ENCODE measurements around the gene ACAP1.
A peak's percentile ranks its signal among the peaks of the same experiment; 100 is the strongest.

The ACAP1 gene

GRCh38 chr17:7312432-7313087, 23.8 kb upstream of the ACAP1 start:
- no peak for DNase-seq (ENCODE audit: low spot score)

- DNase-seq (ENCODE audit: low spot score): no peak
Measured at GRCh38 chr17:7313088-7313889, 23.0 kb upstream of the ACAP1 start.

GRCh38 chr17:7313890-7314718, 22.2 kb upstream of the ACAP1 start:
- no peak for DNase-seq (ENCODE audit: low spot score)

- DNase-seq (ENCODE audit: low spot score): peak; percentile 73
Measured at GRCh38 chr17:7314719-7315569, 21.4 kb upstream of the ACAP1 start, which contains the start of gene GPS2. TSS of gene GPS2 (minus strand) at chr17:7315360. CDS start at chr17:7315052, 308 bp downstream.

GRCh38 chr17:7315570-7316235, 20.6 kb upstream of the ACAP1 start:
- no peak for DNase-seq (ENCODE audit: low spot score)

GRCh38 chr17:7317161-7317803, 19.0 kb upstream of the ACAP1 start:
- DNase-seq (ENCODE audit: low spot score): no peak

- no peak for DNase-seq (ENCODE audit: low spot score)
Measured at GRCh38 chr17:7318121-7318860, 18.0 kb upstream of the ACAP1 start.

GRCh38 chr17:7321466-7321865, 14.9 kb upstream of the ACAP1 start:
- no peak for DNase-seq (ENCODE audit: low spot score)

- no peak for DNase-seq (ENCODE audit: low spot score)
Measured at GRCh38 chr17:7322520-7323194, 13.7 kb upstream of the ACAP1 start.

GRCh38 chr17:7323731-7324437, 12.4 kb upstream of the ACAP1 start:
- no peak for DNase-seq (ENCODE audit: low spot score)

GRCh38 chr17:7324438-7324779, 11.9 kb upstream of the ACAP1 start:
- DNase-seq (ENCODE audit: low spot score): no peak

- no peak for DNase-seq (ENCODE audit: low spot score)
Measured at GRCh38 chr17:7325031-7325528, 11.2 kb upstream of the ACAP1 start.

GRCh38 chr17:7326186-7326585, 10.1 kb upstream of the ACAP1 start:
- DNase-seq (ENCODE audit: low spot score): no peak

- DNase-seq (ENCODE audit: low spot score): no peak
Measured at GRCh38 chr17:7327056-7327455, 9.3 kb upstream of the ACAP1 start.

GRCh38 chr17:7327501-7327900, 8.8 kb upstream of the ACAP1 start:
- DNase-seq (ENCODE audit: low spot score): no peak

GRCh38 chr17:7328009-7328408, 8.3 kb upstream of the ACAP1 start:
- DNase-seq (ENCODE audit: low spot score): no peak

- peak; percentile 26 for DNase-seq (ENCODE audit: low spot score)
Measured at GRCh38 chr17:7328840-7329373, 7.4 kb upstream of the ACAP1 start, which contains the start of gene NEURL4. TSS of gene NEURL4 (minus strand) at chr17:7329335. CDS start at chr17:7329312, 23 bp downstream.

GRCh38 chr17:7329374-7329996, 6.8 kb upstream of the ACAP1 start:
- DNase-seq (ENCODE audit: low spot score): peak; percentile 96
